Neural crest cell (in vitro differentiated cells): Measurements from ENCODE around the gene PCED1B. TPM values are rescaled to one million over a fixed set of nuclear protein-coding genes. Genes with fewer than 3 reads are reported as not detected.

ENCODE experiments used
- DNase-seq: peaks from one replicate; pipeline ENCODE4 v3.0.0; 2021; ENCODE audit warnings: low read depth, mixed read lengths, low spot score
- H3K27ac Mint-ChIP-seq: one replicate; pipeline ENCODE4 v1.8.0; 2021; ENCODE audit warnings: mild to moderate bottlenecking, mixed read lengths; ENCODE audit not compliant: unreplicated experiment
- H3K27me3 Mint-ChIP-seq: 2 replicates; pipeline ENCODE4 v1.8.0; 2021; ENCODE audit warnings: low read depth, mild to moderate bottlenecking, mixed read lengths
- H3K36me3 Mint-ChIP-seq: 2 replicates; pipeline ENCODE4 v1.8.0; 2021; ENCODE audit warnings: low read depth, mild to moderate bottlenecking, mixed read lengths
- H3K4me1 Mint-ChIP-seq: 2 replicates; pipeline ENCODE4 v1.8.0; 2021; ENCODE audit warnings: mixed read lengths
- H3K4me3 Mint-ChIP-seq: one replicate; pipeline ENCODE4 v1.8.0; 2021; ENCODE audit warnings: mild to moderate bottlenecking, mixed read lengths
- H3K9me3 Mint-ChIP-seq: 2 replicates; pipeline ENCODE4 v1.8.0; 2021; ENCODE audit warnings: mixed read lengths
- total RNA-seq: library from RNA; stranded (reverse); gene quantifications from 2 replicates; pipeline ENCODE4 v1.2.1, GENCODE V29; 2021
- TF ChIP-seq, protein P1 (sequence below): fragments of 200-600 bp; sonication (generic); conservative IDR thresholded peaks from 2 replicates; pipeline ENCODE4 v1.5.0; 2021; ENCODE audit warnings: antibody characterized with exemption, mild to moderate bottlenecking

PCED1B gene
- total RNA-seq, 1 donor from 2014 or later = 0.47 TPM

DNA sequence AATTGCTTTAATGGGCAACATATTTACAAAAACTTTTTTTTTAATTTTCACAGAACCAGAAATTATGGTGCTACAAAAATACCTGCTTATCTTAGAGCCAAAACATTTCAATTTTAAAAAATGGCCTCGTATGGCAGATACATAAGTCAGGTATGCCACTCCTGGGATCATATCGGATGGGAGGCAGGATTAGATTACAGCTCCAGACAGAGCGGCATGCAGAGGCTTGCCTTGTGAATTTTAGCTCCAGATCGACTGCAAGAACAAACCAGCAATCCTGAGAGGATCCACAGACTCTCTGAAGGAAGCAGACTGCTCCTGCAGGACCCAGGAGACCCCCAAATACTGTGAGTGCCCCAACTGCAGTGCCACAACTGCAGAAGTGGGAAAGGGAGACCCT is 169.7 kb downstream of the PCED1B start:
- no peak overlapping the region for H3K4me3 Mint-ChIP-seq
- peaks cover 11% of the 10 kb centered on the region for H3K9me3 Mint-ChIP-seq
- H3K27me3 Mint-ChIP-seq = no peaks in the 10 kb centered on the region
- H3K4me1 Mint-ChIP-seq = no peaks in the 10 kb centered on the region
- H3K27ac Mint-ChIP-seq = peak overlapping the region; percentile 12
- peaks cover 5% of the 10 kb centered on the region for H3K36me3 Mint-ChIP-seq
- TF ChIP-seq, protein P1, sequence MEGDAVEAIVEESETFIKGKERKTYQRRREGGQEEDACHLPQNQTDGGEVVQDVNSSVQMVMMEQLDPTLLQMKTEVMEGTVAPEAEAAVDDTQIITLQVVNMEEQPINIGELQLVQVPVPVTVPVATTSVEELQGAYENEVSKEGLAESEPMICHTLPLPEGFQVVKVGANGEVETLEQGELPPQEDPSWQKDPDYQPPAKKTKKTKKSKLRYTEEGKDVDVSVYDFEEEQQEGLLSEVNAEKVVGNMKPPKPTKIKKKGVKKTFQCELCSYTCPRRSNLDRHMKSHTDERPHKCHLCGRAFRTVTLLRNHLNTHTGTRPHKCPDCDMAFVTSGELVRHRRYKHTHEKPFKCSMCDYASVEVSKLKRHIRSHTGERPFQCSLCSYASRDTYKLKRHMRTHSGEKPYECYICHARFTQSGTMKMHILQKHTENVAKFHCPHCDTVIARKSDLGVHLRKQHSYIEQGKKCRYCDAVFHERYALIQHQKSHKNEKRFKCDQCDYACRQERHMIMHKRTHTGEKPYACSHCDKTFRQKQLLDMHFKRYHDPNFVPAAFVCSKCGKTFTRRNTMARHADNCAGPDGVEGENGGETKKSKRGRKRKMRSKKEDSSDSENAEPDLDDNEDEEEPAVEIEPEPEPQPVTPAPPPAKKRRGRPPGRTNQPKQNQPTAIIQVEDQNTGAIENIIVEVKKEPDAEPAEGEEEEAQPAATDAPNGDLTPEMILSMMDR = no peak
- no peak for DNase-seq

DNA sequence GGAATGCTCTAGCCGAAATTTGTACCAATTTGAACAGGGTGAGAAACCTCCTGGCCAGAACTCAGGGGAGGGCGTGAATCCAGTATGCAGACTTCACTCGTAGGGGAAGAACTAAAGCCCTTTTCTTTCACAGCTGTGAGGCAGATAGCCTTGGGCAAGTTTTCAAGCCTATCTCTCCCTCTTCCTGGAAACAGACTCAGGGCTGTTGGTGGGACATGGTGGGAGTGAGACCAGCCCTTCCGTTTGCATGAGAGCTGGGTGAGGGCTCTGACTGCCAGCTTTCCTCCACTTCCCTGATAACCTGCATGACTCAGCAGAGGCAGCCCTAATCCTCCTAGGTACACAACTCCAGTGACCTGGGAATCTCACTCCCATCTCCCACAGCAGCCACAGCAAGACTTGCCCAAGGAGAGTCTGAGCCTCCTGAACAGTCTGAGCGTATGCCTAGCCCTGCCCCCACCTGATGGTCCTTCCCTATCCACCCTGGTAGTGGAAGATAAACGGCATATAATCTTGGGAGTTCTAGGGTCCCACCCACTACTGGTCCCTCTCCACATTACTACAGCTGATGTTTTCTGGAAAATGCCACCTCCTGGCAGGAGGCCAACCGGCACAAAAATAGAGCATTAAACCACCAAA is 170.4 kb downstream of the PCED1B start:
- DNase-seq = peak; percentile 5
- TF ChIP-seq, protein P1 = no peak
- Mint-ChIP-seq H3K36me3 (peaks cover 5% of the 10 kb centered on the region), H3K4me1 (no peaks in the 10 kb centered on the region), H3K9me3 (peaks cover 11% of the 10 kb centered on the region), H3K27me3 (no peaks in the 10 kb centered on the region), H3K4me3 (no peak overlapping the region), H3K27ac (peak overlapping the region; percentile 62)

DNA sequence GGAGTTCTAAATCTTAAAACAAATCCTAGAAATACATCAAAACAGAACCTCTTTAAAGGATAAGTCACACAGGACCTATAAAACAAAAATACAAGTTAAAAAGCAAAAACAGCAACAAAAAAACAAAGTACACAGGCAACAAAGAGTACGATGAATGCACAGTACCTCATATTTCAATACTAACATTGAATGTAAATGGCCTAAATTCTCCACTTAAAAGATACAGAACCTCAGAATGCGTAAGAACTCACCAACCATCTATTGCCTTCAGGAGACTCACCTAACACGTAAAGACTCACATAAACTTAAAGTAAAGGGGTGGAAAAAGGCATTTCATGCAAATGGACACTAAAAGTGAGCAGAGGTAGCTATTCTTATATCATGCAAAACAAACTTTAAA is 172.5 kb downstream of the PCED1B start:
- Mint-ChIP-seq H3K9me3 (peaks cover 16% of the 10 kb centered on the region), H3K36me3 (peaks cover 5% of the 10 kb centered on the region), H3K4me3 (no peak overlapping the region), H3K27me3 (no peaks in the 10 kb centered on the region), H3K27ac (no peak overlapping the region), H3K4me1 (no peaks in the 10 kb centered on the region)
- DNase-seq = no peak
- TF ChIP-seq, protein P1 = no peak

DNA sequence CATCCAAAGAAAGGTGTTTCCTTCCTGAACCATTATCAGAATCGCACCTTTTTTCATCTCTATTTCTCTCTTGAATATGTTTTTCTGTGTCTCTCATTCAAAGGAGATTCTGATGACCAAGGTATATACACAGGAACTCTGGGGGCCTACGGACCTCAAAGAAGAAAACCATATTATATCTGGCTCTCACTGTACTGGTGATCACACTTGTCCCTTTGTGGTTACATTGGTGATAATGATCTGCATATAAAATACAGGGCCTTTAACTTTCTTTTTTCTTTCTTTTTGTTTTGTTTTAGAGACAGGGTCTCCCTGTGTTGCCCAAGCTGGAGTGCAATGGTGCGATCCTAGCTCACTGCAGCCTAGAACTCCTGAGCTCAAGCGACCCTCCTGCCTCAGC is 185.5 kb downstream of the PCED1B start:
- Mint-ChIP-seq H3K27ac (no peak overlapping the region), H3K27me3 (no peaks in the 10 kb centered on the region), H3K4me1 (no peaks in the 10 kb centered on the region), H3K4me3 (no peak overlapping the region), H3K9me3 (peaks cover 7% of the 10 kb centered on the region), H3K36me3 (no peaks in the 10 kb centered on the region)
- TF ChIP-seq, protein P1 = no peak
- DNase-seq = no peak

DNA sequence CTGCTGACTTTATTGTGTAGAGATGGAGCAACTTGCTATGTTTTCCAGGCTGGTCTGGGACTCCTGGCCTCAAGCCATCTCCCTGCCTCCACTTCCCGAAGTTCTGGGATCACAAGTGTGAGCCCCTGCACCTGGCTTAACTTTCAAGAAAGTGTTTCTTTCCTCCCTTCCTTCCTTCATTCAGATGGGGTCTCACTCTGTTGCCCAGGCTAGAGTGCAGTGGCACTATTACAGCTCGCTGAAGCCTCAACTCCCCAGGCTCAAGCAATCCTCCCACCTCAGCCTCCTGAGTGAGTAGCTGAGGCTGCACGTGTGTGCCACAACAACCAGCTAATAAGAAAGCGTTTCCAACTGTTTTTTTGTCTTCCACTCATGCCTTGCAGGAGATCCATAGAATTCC is 186.0 kb downstream of the PCED1B start:
- Mint-ChIP-seq H3K27ac (no peak overlapping the region), H3K9me3 (peaks cover 7% of the 10 kb centered on the region), H3K27me3 (no peaks in the 10 kb centered on the region), H3K4me1 (no peaks in the 10 kb centered on the region), H3K4me3 (no peak overlapping the region), H3K36me3 (no peaks in the 10 kb centered on the region)
- TF ChIP-seq, protein P1 = no peak
- DNase-seq = no peak
